HL-60 (cell line): Measurements from ENCODE around the gene RERE.
"Not testable (repeated sequence)": the region's sequence is repeated elsewhere in the genome, so short reads cannot be mapped to it uniquely, and the experiment has no call there.

Experiments
- DNase-seq, 2 experiments: peaks; one replicate each; pipeline ENCODE4 v3.0.0-alpha.2; 2010 to 2020; ENCODE audit warnings: low read depth in 1 of 2, low spot score in 1 of 2
- H3K27ac ChIP-seq: fragments of 250-450 bp; sonication (Bioruptor Pico); replicated peaks from 2 replicates; pipeline ENCODE4 v1.5.1; 2020; ENCODE audit warnings: mild to moderate bottlenecking, moderate library complexity
- H3K27me3 ChIP-seq: fragments of 250-450 bp; sonication (Bioruptor Pico); 2 replicates; pipeline ENCODE4 v1.5.1; 2021; ENCODE audit warnings: mild to moderate bottlenecking, moderate library complexity; ENCODE audit not compliant: insufficient read depth, poor library complexity, severe bottlenecking
- H3K4me3 ChIP-seq: replicated peaks from 2 replicates; pipeline ENCODE4 v1.5.1; 2011; ENCODE audit warnings: mild to moderate bottlenecking, control low read depth, low read length; ENCODE audit not compliant: insufficient read depth
- CTCF ChIP-seq: IDR thresholded peaks from one replicate; pipeline ENCODE4 v1.5.1; 2011; ENCODE audit warnings: low read length, control low read depth, inconsistent platforms; ENCODE audit not compliant: insufficient read depth
- GABPA ChIP-seq: IDR thresholded peaks from 2 replicates; pipeline ENCODE4 v1.6.1; 2012; ENCODE audit warnings: low read depth
- POLR2AphosphoS5 ChIP-seq: IDR thresholded peaks from 2 replicates; pipeline ENCODE4 v1.6.1; 2012; ENCODE audit warnings: low read depth
- REST ChIP-seq: IDR thresholded peaks from 2 replicates; pipeline ENCODE4 v1.6.1; 2012; ENCODE audit warnings: low read depth; ENCODE audit not compliant: insufficient replicate concordance
- SPI1 ChIP-seq: IDR thresholded peaks from 2 replicates; pipeline ENCODE4 v1.6.1; 2012; ENCODE audit warnings: low read depth, mild to moderate bottlenecking, borderline replicate concordance

Gene RERE

GRCh38 chr1:8506995-8507615 is 310.3 kb downstream of the RERE start:
- Histone ChIP-seq H3K27ac (no peak overlapping the region), H3K4me3 (no peak overlapping the region), H3K27me3 (no peaks in the 10 kb centered on the region)
- no peak for DNase-seq
- TF ChIP-seq GABPA (no peak), POLR2AphosphoS5 (no peak), REST (no peak), SPI1 (no peak), CTCF (no peak)

GRCh38 chr1:8506456-8506855 is 311.0 kb downstream of the RERE start:
- no peak overlapping the region for H3K27ac ChIP-seq
- no peak overlapping the region for H3K4me3 ChIP-seq
- H3K27me3 ChIP-seq: no peaks in the 10 kb centered on the region
- no peak for DNase-seq
- no peak for TF ChIP-seq POLR2AphosphoS5
- no peak for TF ChIP-seq GABPA
- no peak for TF ChIP-seq CTCF
- no peak for TF ChIP-seq SPI1
- no peak for TF ChIP-seq REST

GRCh38 chr1:8503842-8504241 is 313.6 kb downstream of the RERE start:
- H3K4me3 ChIP-seq: no peak overlapping the region
- no peak overlapping the region for H3K27ac ChIP-seq
- DNase-seq: no peak
- no peaks in the 10 kb centered on the region for H3K27me3 ChIP-seq
- no peak for TF ChIP-seq SPI1
- TF ChIP-seq GABPA: no peak

- not testable (repeated sequence) for H3K4me3 ChIP-seq, H3K27ac ChIP-seq, DNase-seq, H3K27me3 ChIP-seq
Measured at GRCh38 chr1:8502949-8503348, 314.5 kb downstream of the RERE start.

GRCh38 chr1:8497210-8497819 is 320.1 kb downstream of the RERE start:
- peak overlapping the region; percentile 39 for H3K27ac ChIP-seq
- DNase-seq: peak; percentile 33 to 72

More at GRCh38 chr1:8497210-8497819, 320.1 kb downstream of the RERE start:
- Histone ChIP-seq H3K4me3 (no peak overlapping the region), H3K27me3 (no peaks in the 10 kb centered on the region)
- TF ChIP-seq POLR2AphosphoS5: no peak
- no peak for TF ChIP-seq GABPA
- TF ChIP-seq CTCF: no peak
- no peak for TF ChIP-seq SPI1
- TF ChIP-seq REST: no peak
